HG02884 (cell line): Measurements from ENCODE around the gene ZSCAN31.
A peak's percentile ranks its signal among the peaks of the same experiment; 100 is the strongest.

Source experiments
- ATAC-seq: cut with Tn5 transposase; IDR thresholded peaks from one replicate; pipeline ENCODE4 v1.9.1; 2021; ENCODE audit warnings: mild to moderate bottlenecking, moderate library complexity; ENCODE audit not compliant: unreplicated experiment

ZSCAN31 gene

GRCh38 chr6:28353981-28354676 is 18.2 kb upstream of the ZSCAN31 start:
- ATAC-seq: no peak

- ATAC-seq: no peak
Measured at GRCh38 chr6:28353356-28353755, 17.4 kb upstream of the ZSCAN31 start.

- ATAC-seq: no peak
Measured at GRCh38 chr6:28351493-28351925, 15.6 kb upstream of the ZSCAN31 start.

GRCh38 chr6:28351087-28351486 is 15.1 kb upstream of the ZSCAN31 start:
- no peak for ATAC-seq

- ATAC-seq: peak; percentile 96
Measured at GRCh38 chr6:28349892-28350737, 14.2 kb upstream of the ZSCAN31 start, which contains the start of gene ZKSCAN3. ZKSCAN3 (plus strand) TSS chr6:28349947; CDS start chr6:28359587, 9,640 bp downstream.

- ATAC-seq: peak; percentile 16
Measured at GRCh38 chr6:28349344-28349891, 13.5 kb upstream of the ZSCAN31 start.

GRCh38 chr6:28347119-28347518 is 11.2 kb upstream of the ZSCAN31 start:
- ATAC-seq: no peak

- ATAC-seq: no peak
Measured at GRCh38 chr6:28345201-28345600, 9.3 kb upstream of the ZSCAN31 start.

GRCh38 chr6:28343898-28344677 is 8.1 kb upstream of the ZSCAN31 start:
- ATAC-seq: no peak

- ATAC-seq: no peak
Measured at GRCh38 chr6:28340310-28341095, 4.6 kb upstream of the ZSCAN31 start.

- no peak for ATAC-seq
Measured at GRCh38 chr6:28337121-28337520, 1.2 kb upstream of the ZSCAN31 start.

GRCh38 chr6:28336284-28337120 is 554 bp upstream of the ZSCAN31 start:
- no peak for ATAC-seq

GRCh38 chr6:28335040-28335563 is 846 bp downstream of the ZSCAN31 start:
- no peak for ATAC-seq

- no peak for ATAC-seq
Measured at GRCh38 chr6:28334286-28335039, 1.5 kb downstream of the ZSCAN31 start.

- ATAC-seq: no peak
Measured at GRCh38 chr6:28333599-28334018, 2.3 kb downstream of the ZSCAN31 start.

- no peak for ATAC-seq
Measured at GRCh38 chr6:28333047-28333446, 2.9 kb downstream of the ZSCAN31 start.

GRCh38 chr6:28330041-28330440 is 5.9 kb downstream of the ZSCAN31 start:
- ATAC-seq: no peak

GRCh38 chr6:28326371-28326948 is 9.5 kb downstream of the ZSCAN31 start:
- no peak for ATAC-seq
